ENCODE measurements around the gene RPS29.
"Not testable (repeated sequence)": the region's sequence is repeated elsewhere in the genome, so short reads cannot be mapped to it uniquely, and the experiment has no call there.

Gene RPS29

DNA sequence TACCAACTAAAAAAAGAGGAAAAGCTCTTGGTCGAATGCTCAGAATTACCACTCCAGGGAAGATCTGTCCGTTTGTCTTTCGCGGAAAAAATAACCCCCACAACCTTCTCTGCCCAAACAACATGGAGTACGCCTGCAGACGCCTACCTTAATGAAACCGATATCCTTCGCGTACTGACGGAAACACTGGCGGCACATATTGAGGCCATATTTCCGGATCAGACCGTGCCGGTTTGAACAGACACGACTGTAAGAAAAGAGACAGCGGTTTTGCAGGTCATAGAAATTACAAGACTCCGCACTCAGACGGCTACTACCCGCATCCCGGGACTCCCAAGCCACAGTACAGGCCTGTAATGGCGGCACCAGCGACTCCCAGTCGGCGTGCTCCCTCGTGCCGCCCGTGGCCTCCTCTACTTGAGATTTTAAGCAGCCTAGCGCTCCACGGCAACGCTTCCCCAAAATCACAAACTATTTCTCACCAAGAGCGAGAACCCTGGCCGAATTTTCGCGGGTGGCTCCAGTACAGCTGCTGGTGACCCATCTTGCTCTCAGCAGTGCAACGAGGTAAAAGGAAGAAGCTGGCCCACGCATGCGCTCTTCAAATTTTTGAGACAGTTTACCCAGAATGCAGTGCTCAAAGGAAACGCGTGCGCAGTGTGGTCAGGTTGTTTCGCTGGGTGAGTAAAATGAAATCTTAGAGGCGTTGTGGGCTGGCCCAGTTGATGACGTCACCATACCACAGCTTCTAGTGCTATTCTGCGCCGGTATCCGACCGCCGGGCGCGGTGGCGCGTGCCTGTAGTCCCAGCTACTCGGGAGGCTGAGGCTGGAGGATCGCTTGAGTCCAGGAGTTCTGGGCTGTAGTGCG lies at the start of gene RPS29:
TSS of gene RPS29 (minus strand) at position 578 of the 870 bp plus-strand sequence. CDS start at position 544, 34 bp downstream.
- DNase-seq (ENCODE audit: low read depth) = peak; percentile 98

DNA sequence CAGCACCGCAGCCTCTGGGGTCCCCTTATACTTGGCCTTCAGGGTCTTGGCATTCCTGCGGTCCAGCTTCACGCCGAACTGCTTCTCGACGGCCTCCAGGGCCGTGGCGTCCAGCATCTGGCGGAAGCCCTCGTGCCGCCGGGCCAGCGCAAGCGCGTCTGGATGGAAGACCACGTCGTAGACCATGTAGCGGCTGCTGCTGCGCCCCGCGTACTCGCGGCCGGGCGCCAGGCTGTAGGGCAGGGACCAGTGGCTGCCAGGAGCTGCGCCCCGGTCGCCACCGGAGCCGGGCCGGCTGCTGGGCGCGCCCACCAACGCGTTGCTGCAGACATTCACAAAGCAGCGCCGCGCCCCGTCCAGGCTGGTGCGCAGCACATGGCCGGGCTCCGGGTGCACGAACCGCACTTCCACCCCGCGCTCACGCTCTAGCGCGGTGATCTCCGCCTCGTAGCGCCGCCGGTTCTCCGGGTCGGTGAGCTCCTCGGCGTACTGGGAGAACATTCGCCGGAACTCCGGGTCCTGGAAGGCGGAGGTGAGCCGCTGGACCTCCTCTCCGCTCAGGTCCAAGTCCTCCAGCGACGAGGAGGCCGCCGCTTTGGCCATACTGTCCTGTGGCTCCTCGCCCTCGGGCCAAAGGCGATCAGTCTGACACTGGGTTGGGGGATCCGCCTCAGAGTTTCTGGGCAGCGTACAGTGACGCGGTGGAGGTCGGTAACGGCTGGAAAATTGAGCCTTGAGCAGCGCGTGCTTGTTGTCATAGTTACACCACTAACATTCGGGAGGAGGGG lies 48.6 kb upstream of the RPS29 start, which contains the start of gene DNAAF2:
TSS of gene DNAAF2 (minus strand) at position 698 of the 788 bp plus-strand sequence. CDS start at position 603, 95 bp downstream.
- DNase-seq (ENCODE audit: low read depth) = peak; percentile 74

DNA sequence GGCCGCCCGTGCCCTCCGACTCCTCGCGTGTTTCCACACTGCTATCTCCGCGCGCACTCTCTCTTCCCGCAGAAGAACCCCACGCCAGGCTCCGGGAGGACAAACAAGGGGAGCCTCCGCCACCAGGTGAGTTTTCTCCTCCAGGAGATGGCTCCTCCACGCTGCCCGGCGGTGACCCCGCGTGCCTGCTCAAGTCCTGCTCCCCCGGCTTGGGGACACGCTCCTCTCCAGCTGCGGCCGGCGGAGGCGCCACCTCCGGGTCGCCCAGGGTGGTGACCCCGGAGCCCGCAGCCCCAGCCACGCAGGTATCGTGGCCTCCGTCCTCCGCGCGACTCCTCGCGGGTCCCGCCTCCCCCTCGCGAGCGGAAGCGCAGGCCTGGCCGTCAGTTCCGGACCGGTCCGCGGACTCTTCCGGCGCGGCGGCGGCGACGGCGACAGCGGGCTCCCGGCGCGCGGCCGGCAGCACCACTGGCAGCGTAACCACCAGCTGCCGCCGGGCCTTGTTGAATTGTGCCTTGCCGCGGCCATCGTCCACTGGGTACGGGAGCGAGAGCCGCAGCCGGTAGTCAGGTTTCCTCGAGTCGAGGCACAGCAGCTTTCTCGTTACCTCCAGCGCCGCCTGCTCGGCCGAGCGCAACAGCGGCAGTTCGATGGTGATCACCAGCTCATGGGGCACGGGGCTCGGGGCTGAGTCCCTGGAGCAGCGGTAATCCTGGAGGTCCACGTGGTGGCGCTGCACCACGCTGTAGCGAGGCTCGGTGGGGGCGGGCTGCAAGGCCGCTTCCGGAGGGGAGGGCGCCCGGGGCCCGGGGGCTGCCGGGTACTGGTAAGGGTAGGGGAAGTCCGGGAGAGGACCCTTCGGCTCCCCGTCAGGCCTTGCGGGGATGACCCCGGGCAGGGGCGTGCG lies 47.7 kb upstream of the RPS29 start:
- DNase-seq (ENCODE audit: low read depth) = peak; percentile 94

DNA sequence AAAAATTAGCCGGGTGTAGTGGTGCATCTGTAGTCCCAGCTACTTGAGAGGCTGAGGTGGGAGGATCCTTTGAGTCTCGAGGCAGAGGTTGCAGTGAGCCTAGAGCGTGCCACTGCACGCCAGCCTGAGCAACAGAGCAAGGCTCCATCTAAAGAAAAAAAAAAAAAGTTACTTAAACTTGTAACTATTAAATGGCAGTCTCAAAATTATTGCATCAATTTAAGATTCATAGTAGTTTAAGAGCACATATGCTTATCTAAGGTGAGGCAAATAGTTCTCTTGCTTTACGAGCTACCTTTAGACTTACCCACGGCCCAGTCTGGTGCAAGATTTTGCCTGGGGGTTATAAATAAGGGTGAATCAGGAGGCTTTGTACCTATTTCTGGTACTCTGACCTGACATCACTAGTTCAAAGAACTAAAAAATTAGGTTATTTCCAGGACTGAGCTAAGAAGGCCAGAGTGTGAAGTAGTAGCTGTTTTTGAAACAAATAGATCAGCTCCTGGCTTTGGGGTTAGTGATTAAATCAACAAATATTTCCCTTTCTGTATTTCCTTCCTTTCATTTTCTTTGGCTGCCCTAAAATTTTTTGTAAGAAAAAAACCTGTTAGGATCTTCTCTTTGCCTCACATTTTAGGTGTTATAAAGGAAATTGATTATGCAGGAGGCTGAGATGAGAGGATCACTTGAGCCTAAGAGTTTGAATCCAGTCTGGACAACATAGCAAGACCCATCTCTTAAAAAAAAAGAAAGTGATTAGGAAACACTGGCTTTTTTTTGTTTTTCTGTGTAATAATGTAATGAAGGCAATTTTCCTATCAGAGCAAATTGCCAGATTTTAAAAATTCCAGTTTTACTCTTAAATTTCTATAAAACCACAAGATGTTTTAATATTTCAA lies 38.0 kb upstream of the RPS29 start:
- DNase-seq (ENCODE audit: low read depth) = no peak

DNA sequence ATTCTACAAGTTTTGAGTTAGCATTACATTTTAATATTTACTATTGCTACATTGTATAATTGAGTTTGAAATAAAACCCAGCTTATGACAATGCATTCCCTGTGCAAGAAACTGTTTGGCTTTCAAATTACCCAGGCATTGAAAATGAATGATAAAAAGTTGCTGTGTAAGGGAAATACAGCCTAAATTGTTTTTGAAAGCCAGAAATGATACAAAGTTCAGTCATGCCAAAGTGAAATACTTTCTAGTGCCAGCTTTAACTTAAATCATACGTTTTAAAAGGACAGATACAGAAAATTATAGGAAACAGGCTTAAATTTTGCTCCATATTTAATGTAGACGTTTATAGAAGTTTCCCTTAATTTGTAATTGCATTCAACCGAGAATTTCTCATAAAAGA lies 37.2 kb upstream of the RPS29 start:
- DNase-seq (ENCODE audit: low read depth) = peak; percentile 17

DNA sequence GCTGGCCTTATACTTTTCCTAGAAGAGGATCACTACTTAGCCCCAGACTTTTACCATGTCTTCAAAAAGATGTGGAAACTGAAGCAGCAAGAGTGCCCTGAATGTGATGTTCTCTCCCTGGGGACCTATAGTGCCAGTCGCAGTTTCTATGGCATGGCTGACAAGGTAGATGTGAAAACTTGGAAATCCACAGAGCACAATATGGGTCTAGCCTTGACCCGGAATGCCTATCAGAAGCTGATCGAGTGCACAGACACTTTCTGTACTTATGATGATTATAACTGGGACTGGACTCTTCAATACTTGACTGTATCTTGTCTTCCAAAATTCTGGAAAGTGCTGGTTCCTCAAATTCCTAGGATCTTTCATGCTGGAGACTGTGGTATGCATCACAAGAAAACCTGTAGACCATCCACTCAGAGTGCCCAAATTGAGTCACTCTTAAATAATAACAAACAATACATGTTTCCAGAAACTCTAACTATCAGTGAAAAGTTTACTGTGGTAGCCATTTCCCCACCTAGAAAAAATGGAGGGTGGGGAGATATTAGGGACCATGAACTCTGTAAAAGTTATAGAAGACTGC lies 35.9 kb upstream of the RPS29 start:
- DNase-seq (ENCODE audit: low read depth) = no peak

DNA sequence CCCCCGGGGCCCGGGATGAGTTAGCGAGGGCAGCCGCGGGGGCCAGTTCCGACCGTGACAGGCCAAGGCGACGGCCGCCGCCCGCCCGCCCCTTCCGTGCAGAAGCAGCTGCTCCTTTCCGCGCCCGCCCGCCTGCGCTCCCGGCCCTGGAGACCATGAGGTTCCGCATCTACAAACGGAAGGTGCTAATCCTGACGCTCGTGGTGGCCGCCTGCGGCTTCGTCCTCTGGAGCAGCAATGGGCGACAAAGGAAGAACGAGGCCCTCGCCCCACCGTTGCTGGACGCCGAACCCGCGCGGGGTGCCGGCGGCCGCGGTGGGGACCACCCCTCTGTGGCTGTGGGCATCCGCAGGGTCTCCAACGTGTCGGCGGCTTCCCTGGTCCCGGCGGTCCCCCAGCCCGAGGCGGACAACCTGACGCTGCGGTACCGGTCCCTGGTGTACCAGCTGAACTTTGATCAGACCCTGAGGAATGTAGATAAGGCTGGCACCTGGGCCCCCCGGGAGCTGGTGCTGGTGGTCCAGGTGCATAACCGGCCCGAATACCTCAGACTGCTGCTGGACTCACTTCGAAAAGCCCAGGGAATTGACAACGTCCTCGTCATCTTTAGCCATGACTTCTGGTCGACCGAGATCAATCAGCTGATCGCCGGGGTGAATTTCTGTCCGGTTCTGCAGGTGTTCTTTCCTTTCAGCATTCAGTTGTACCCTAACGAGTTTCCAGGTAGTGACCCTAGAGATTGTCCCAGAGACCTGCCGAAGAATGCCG lies 35.1 kb upstream of the RPS29 start:
- peak; percentile 70 for DNase-seq (ENCODE audit: low read depth)

DNA sequence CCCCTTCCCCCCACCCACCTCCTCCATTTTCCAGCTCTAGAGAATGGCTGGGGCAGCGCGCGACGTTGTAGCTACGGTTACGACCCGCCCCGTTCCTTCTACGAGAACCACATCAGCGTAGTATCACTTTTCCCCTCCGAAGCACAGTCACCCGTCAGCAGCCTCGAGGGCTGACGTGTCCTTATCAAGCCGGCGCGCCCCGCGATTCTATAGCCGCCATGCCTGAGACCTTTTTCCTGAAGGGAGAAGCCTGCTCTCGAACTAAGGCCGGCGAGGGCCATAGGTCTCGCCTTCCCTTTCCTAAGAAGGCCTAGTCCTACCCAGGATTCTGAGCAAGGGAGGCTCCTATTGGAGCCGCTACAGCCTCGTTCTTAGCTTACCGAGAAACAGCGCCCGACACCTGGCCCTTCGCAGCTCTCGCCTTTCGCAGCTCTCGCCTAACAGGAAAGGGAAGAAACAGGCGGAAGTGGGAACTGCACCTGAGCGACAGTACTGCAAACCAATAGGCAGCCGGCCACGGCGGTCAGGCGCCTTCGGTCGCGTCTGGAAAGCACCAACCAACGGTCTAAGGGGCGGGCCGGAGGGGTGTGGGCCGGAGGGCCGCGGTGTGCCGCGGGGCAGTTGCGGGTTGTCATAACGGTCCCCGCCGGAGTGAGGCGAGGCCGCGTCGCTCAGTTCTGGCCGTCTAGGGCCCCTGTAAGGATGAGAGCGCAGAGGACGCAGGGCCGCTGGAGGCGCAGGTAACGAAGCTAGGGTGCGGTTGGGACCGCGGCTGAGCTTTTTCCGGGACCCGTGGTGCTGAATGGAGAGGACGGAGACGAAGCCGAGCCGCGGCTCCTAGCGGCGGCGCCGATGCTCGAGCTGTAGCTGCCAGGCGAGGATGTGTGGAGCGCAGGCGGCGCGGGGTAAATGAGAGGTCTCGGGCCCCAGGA lies 34.3 kb upstream of the RPS29 start, which contains the start of the genes MGAT2 and RPL36AL:
TSS of gene MGAT2 (plus strand) at position 618 of the 932 bp plus-strand sequence. CDS start 470 bp downstream, outside the sequence.
TSS of gene RPL36AL (minus strand) at position 445 of the 932 bp plus-strand sequence. CDS start 1,522 bp downstream, outside the sequence.
- DNase-seq (ENCODE audit: low read depth) = peak; percentile 99

DNA sequence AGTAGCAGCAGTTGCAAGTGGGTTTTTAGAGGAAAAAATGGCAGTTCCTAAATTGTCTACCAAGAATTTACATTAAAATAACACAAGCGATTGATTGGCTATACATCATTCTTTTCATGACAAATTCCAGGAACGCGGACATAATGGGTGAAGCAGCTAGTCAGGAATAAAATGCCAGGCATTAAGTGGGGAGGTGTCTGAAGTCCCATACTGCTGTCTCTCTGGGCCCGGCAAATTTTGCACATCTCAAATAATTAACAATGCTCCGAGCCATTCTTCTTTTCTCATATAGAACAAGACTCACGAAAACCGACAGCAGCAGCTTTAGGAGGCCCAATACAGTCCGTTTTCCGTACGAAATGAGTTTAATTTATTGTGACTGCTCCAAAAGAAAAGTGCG lies 33.5 kb upstream of the RPS29 start:
- no peak for DNase-seq (ENCODE audit: low read depth)

DNA sequence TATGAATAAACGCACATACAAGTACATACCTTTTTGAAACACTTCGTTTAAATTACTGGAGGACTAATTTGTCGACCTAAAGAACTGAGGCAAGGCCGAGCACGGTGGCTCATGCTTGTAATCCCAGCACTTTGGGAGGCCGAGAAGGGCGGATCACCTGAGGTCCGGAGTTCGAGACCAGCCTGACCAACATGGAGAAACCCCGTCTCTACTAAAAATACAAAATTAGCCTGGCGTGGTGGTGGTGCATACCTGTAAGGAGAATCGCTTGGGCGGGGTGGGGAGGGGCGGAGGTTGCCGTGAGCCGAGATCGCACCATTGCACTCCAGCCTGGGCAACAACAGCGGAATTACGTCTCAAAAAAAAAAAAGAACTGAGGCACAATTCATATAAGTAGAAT lies 33.1 kb upstream of the RPS29 start:
- DNase-seq (ENCODE audit: low read depth) = not testable (repeated sequence)

DNA sequence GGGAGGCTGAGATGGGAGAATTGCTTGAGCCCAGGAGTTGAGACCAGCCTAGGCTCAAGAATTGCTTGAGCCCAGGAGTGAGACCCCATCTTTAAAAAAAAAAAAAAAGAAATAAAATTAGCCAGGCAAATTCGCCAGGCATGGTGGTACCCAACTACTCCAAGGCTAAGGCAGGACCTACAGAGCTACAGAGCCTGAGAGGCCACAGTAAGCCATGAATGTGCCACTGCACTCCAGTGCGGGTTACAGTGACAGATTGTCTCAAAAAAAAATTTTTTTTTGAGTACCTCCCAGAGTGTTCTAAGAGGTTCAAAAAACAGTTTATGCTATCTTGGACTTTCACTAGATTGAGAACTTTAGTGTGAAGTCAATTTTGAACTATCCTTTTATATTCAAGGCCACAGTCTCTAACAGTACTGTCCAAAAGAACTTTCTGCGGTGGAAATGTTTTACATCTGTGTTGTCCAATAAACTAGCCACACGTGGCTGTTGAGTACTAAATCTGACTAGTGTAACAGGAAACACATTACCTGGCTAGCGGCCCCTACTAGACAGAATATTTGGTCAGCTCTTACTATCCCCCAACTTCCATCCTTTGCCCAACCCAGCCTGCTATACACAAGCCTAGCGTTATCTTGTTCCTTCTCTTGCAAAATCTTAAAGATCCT lies 31.8 kb upstream of the RPS29 start:
- no peak for DNase-seq (ENCODE audit: low read depth)

DNA sequence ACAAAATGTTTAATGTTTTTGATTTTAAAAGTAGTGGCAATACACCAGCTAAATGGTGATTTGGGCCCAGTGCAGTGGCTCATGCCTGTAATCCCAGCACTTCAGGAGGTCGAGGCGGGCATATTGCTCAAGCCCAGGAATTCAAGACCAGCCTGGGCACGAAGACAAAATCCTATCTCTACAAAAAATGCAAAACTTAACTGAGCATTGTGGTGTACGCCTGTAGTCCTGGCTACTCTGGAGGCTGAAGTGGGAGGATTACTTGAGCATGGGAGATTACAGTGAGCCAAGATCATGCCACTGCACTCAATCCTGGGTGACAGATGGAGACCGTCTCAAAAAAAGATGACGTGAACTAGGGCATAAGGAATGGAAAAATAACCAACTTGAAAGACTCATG lies 29.6 kb upstream of the RPS29 start:
- DNase-seq (ENCODE audit: low read depth) = peak; percentile 33

DNA sequence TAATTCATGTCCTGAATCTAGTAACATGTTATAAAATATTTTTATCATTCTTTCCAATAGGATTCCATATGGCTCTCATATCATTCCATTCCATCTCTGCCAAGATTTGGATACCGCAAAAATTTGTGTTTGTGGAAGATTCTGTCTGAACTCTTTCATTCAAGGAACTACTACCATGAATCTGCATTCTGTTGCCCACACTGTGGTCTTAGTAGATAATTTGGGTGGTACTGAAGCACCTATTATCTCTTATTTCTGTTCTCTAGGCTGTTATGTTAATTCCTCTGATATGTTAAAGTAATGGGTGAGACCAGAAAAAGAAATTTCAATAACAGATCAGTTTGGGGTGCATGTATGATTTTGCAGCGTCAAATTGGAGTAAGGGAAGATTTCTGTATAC lies 28.0 kb upstream of the RPS29 start:
- no peak for DNase-seq (ENCODE audit: low read depth)

DNA sequence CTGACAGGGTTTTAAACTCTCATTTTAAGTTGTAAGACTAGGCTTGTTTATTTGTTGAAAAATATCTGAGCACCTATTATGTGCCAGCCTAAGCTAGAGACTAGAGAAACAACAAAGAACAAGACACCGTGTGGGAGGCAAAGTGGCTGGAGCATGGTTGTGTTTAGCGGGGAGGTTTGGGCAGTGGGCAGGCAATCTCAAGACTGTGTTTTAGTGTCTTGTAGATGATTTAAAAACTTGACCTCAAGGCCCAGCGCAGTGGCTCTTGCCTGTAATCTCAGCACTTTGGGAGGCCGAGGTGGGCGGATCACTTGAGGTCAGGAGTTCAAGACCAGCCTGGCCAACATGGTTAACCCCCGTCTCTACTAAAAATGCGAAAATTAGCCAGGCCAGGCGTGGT lies 26.5 kb upstream of the RPS29 start:
- no peak for DNase-seq (ENCODE audit: low read depth)

DNA sequence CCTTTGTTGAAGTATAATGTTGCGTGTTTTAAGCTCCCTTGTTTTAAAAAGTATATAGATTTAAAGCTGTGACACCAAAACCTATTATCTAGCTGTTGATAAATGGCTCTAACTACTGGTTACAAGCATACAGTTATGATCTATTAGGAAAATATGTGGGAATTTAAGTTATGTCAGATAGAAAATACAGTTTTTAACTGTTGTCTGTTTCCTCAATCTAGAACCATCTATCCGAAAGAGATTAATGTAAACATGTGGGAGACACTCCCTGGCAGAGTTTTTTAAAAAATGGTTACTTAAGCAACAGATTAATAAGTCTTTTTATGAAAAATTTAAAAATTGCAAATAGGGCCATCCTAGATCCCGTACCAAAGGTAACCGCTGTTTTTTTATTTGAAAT lies 26.1 kb upstream of the RPS29 start:
- DNase-seq (ENCODE audit: low read depth) = no peak

DNA sequence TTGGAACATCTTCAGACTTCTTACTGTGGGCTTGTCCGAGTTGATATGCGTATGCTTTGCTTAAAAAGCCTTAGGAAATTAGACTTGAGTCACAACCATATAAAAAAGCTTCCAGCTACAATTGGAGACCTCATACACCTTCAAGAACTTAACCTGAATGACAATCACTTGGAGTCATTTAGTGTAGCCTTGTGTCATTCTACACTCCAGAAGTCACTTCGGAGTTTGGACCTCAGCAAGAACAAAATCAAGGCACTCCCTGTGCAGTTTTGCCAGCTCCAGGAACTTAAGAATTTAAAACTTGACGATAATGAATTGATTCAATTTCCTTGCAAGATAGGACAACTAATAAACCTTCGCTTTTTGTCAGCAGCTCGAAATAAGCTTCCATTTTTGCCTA lies 21.4 kb upstream of the RPS29 start:
- no peak for DNase-seq (ENCODE audit: low read depth)

DNA sequence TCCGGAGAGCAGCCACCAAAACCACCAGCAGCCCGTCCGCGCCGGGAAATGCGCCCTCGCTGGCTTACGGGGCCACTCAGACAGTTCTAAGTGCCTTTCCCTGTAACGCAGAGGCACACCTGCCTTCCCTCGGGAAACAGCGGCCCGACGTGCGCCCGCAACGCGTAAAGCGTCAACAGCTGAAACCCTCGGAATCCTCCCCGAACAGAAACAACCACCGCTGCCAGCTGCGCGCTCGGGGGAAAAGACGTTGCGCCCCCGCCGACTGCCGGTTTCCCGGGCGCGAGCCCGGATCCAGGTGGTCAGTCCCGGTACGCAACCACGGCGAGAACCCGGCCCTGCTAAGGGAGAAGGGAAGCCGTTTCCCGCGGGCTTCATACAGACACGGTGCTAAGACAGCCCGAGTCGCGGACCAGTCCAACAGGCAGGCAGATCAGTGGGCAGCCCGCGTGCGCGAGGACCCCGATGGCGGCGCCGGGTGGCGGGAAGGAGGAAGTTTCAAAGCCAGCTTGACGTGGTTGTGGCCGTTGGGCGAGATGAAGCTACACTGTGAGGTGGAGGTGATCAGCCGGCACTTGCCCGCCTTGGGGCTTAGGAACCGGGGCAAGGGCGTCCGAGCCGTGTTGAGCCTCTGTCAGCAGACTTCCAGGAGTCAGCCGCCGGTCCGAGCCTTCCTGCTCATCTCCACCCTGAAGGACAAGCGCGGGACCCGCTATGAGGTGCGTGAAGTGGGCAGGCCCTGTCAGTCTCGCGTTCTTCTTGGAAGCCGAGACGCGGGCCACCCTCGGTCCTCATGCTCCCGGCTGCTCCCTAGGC lies 12.5 kb upstream of the RPS29 start, which contains the start of gene LRR1:
TSS of gene LRR1 (plus strand) at position 456 of the 816 bp plus-strand sequence. CDS start at position 537, 81 bp downstream.
- peak; percentile 78 for DNase-seq (ENCODE audit: low read depth)
